Aorta (tissue), 5 donors: ENCODE results near the gene MICAL2. TPM values are rescaled to one million over a fixed set of nuclear protein-coding genes. Genes with fewer than 3 reads are reported as not detected.

Experiments used
- ATAC-seq: fragments of 200-7000 bp; cut with Tn5 transposase; one replicate; pipeline ENCODE4 v1.9.1; 2022; ENCODE audit warnings: moderate library complexity; ENCODE audit not compliant: low FRiP score
- DNase-seq, 2 donors: peaks; one replicate each; pipeline ENCODE4 v3.0.0-alpha.2; 2020
- H3K27ac ChIP-seq, 2 donors: one replicate each; pipeline ENCODE4 v1.5.1; 2013; ENCODE audit warnings: low read length in 2 of 2, mild to moderate bottlenecking in 2 of 2, moderate library complexity in 2 of 2, control low read depth in 1 of 2, inconsistent platforms in 1 of 2, low read depth in 1 of 2
- H3K27me3 ChIP-seq, 2 donors: one replicate each; pipeline ENCODE4 v1.6.1; 2013; ENCODE audit warnings: control low read depth in 1 of 2, low read length in 1 of 2, mild to moderate bottlenecking in 1 of 2, moderate library complexity in 1 of 2; ENCODE audit not compliant: insufficient read depth in 2 of 2, control insufficient read depth in 1 of 2
- H3K36me3 ChIP-seq, 2 donors: one replicate each; pipeline ENCODE4 v1.6.1; 2013; ENCODE audit warnings: control low read depth in 1 of 2, low read length in 1 of 2, mild to moderate bottlenecking in 1 of 2; ENCODE audit not compliant: insufficient read depth in 2 of 2, control insufficient read depth in 1 of 2
- H3K4me1 ChIP-seq, 2 donors: one replicate each; pipeline ENCODE4 v1.6.1; 2013; ENCODE audit warnings: low read length in 2 of 2, control low read depth in 1 of 2, mild to moderate bottlenecking in 1 of 2, moderate library complexity in 1 of 2; ENCODE audit not compliant: insufficient read depth in 2 of 2, control insufficient read depth in 1 of 2
- H3K4me3 ChIP-seq, 2 donors: one replicate each; pipeline ENCODE4 v1.5.1; 2013; ENCODE audit warnings: low read length in 2 of 2, control low read depth in 1 of 2, mild to moderate bottlenecking in 1 of 2
- H3K9me3 ChIP-seq: one replicate; pipeline ENCODE4 v1.6.1; 2013; ENCODE audit warnings: mild to moderate bottlenecking, low read length; ENCODE audit not compliant: control insufficient read depth
- WGBS, 2 donors: extraction: QIAGEN DNeasy Blood & Tissue Kit; methylation state at CpG; one replicate each; pipeline ENCODE4 v1.1.7; 2013; 5-methylcytosine and 5-hydroxymethylcytosine counted together
- intact Hi-C, 2 donors: fragments of 100-400 bp; cut with DNase I; formaldehyde crosslinking; loops; one replicate each; pipeline versions ENCODE4 v1.14.2 to v1.15.0; 2022
- polyA plus RNA-seq, 2 donors: library from polyadenylated mRNA; stranded (reverse); fragments of 200-250 nt; gene quantifications; one replicate each; pipeline ENCODE4 v1.2.3, GENCODE V29; 2013
- total RNA-seq, 2 donors: library from RNA; stranded (reverse); fragmentation: NEBNext Ultra II Directional; extraction: Animal tissue kit (Norgen Biotek cat#: 25700); gene quantifications; one replicate each; pipeline ENCODE4 v1.2.1, GENCODE V29; 2021
- donor health status: healthy with polysubstance abuse.
- donor health status: Bipolar disorder and iron deficiency.
- donor health status: DM: no; HTN: no; CAD: no.
- donor health status: DM: no; HTN: no; CAD: no.
- donor health status: DM: yes; HTN: yes; CAD: no.

The MICAL2 gene
- total and polyA plus RNA-seq, 4 donors, result 87.7 to 605 (median 280) TPM

GRCh38 chr11:12147827-12148226 lies 37.4 kb downstream of the MICAL2 start:
- 84 to 91% methylated on average over 5 of the region's 5 CpGs for WGBS, 2 donors
- intact Hi-C loops, result no loop called here
- no peak for ATAC-seq

DNA sequence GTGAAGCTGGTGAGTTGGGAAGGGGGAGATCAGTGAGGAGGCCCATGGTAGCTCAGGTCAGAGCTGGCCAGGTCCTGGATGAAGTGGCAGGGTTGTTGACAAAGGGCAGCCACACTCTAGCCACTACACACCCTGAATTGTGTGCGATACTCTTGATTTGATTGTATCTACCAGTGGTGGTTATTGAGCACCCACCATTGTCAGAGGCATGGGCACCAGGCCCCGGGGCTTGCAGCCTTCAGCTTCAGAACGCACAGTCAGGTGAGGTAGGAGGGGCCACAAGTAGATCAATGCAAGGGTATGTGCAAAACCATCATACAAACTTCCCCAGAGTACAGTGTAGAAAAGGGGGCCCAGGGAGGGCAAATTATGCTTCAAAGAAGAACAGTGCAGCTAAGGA lies 38.1 kb downstream of the MICAL2 start:
- Histone ChIP-seq H3K36me3 (peaks cover 0 to 1% of the 10 kb centered on the region in 2 donors), H3K27ac (peak overlapping the region; percentile 1 to 74), H3K4me1 (peaks cover 2 to 4% of the 10 kb centered on the region in 2 donors), H3K27me3 (no peaks in the 10 kb centered on the region), H3K9me3 (no peaks in the 10 kb centered on the region), H3K4me3 (no peak overlapping the region)
- no peak for DNase-seq
- 86 to 92% methylated on average over 3 of the region's 3 CpGs for WGBS, 2 donors
- intact Hi-C loops, result no loop called here
- no peak for ATAC-seq

More at GRCh38 chr11:12147827-12148226, 37.4 kb downstream of the MICAL2 start:
- Histone ChIP-seq H3K4me1 (peaks cover 5 to 10% of the 10 kb centered on the region in 2 donors), H3K27me3 (no peaks in the 10 kb centered on the region), H3K4me3 (no peak overlapping the region), H3K27ac (peak overlapping the region; percentile 0 to 74), H3K36me3 (peaks cover 0 to 1% of the 10 kb centered on the region in 2 donors), H3K9me3 (no peaks in the 10 kb centered on the region)
- no peak for DNase-seq

GRCh38 chr11:12148882-12149281 lies 38.5 kb downstream of the MICAL2 start:
- no peaks in the 10 kb centered on the region for H3K27me3 ChIP-seq
- DNase-seq (no peak), ATAC-seq (no peak)
- H3K4me3 ChIP-seq, result no peak overlapping the region
- no peaks in the 10 kb centered on the region for H3K9me3 ChIP-seq
- H3K27ac ChIP-seq, result peak overlapping the region; percentile 1 to 74
- peaks cover 0 to 2% of the 10 kb centered on the region in 2 donors for H3K36me3 ChIP-seq
- 60 to 66% methylated on average over 4 of the region's 4 CpGs for WGBS, 2 donors
- intact Hi-C loops, result no loop called here
- H3K4me1 ChIP-seq, result peaks cover under 1 to 1% of the 10 kb centered on the region in 2 donors

DNA sequence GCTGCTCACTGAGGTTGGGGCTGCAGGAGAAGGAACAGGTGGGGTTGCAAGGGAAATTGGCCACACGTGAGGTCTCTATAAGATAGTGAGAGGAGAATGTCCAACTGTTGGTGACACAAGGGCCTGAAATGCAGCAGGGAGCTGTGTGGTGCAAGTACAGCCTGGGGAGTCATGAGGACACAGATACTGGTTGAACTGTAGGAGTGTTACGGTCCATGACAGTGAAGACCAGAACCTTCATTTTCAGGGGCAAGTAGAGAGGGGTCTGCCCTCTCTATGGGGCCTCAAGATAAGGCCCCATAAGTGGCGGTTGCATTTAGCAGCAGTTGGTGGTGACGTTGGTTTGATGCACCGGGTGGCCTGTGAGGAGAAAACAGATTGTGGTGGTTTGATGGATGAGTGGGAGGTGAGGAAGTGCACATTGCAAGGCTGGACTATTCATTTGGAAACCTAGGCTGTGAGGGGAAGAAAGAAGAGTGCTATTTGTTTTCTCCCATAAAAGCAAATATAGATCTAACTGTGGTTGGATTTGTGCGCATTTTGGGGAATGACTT lies 39.4 kb downstream of the MICAL2 start:
- ATAC-seq (peak; percentile 5), DNase-seq (no peak)
- Histone ChIP-seq H3K27ac (peak overlapping the region in 1 of 2 donors; percentile 74), H3K36me3 (peaks cover 0 to 6% of the 10 kb centered on the region in 2 donors), H3K27me3 (no peaks in the 10 kb centered on the region), H3K4me1 (no peaks in the 10 kb centered on the region), H3K4me3 (no peak overlapping the region), H3K9me3 (no peaks in the 10 kb centered on the region)
- intact Hi-C loops, result no loop called here
- WGBS, 2 donors, result 56 to 65% methylated on average over 6 of the region's 6 CpGs

GRCh38 chr11:12150831-12151382 lies 40.5 kb downstream of the MICAL2 start:
- Histone ChIP-seq H3K9me3 (no peaks in the 10 kb centered on the region), H3K36me3 (peaks cover 0 to 6% of the 10 kb centered on the region in 2 donors), H3K4me1 (no peaks in the 10 kb centered on the region), H3K27me3 (no peaks in the 10 kb centered on the region), H3K27ac (peak overlapping the region; percentile 30 to 37), H3K4me3 (no peak overlapping the region)
- ATAC-seq, result no peak
- WGBS, 2 donors, result 64 to 65% methylated on average over 10 of the region's 10 CpGs
- intact Hi-C loops, result no loop called here
- no peak for DNase-seq

DNA sequence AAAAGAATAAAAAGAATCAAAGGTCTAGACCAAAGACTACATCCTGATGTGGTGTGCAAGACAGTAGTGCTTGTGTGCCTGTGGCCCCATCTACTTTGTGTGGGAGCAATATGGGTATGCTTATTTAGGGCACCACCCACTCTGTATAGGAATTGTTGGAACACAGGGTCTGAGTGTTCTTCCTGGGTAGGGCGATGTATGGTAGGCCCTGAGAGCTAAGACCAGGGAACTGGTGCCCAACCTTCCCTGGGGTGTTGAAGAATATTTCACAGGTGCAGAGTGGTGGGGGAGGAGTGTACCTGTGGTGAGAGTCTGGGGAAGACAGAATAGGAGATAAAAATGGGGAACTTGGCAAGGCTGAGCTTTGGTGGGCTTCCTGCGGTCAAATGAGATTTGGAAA lies 41.9 kb downstream of the MICAL2 start:
- WGBS, 2 donors, result 95 to 96% methylated on average over 2 of the region's 2 CpGs
- Histone ChIP-seq H3K4me3 (no peak overlapping the region), H3K27ac (no peak overlapping the region), H3K36me3 (peaks cover 0 to 6% of the 10 kb centered on the region in 2 donors), H3K9me3 (no peaks in the 10 kb centered on the region), H3K27me3 (no peaks in the 10 kb centered on the region), H3K4me1 (peaks cover 2 to 9% of the 10 kb centered on the region in 2 donors)
- no peak for DNase-seq
- ATAC-seq, result no peak
- intact Hi-C loops, result no loop called here

- H3K9me3 ChIP-seq, result no peaks in the 10 kb centered on the region
- ATAC-seq, result no peak
- H3K4me1 ChIP-seq, result peaks cover 2 to 18% of the 10 kb centered on the region in 2 donors
- DNase-seq, result no peak
- no peaks in the 10 kb centered on the region for H3K27me3 ChIP-seq
- H3K4me3 ChIP-seq, result no peak overlapping the region
- 88 to 91% methylated on average over 6 of the region's 6 CpGs for WGBS, 2 donors
- peak overlapping the region; percentile 73 to 90 for H3K27ac ChIP-seq
- intact Hi-C loops, result no loop called here
- peaks cover 0 to 6% of the 10 kb centered on the region in 2 donors for H3K36me3 ChIP-seq
Measured at GRCh38 chr11:12154871-12155668, 44.7 kb downstream of the MICAL2 start.

DNA sequence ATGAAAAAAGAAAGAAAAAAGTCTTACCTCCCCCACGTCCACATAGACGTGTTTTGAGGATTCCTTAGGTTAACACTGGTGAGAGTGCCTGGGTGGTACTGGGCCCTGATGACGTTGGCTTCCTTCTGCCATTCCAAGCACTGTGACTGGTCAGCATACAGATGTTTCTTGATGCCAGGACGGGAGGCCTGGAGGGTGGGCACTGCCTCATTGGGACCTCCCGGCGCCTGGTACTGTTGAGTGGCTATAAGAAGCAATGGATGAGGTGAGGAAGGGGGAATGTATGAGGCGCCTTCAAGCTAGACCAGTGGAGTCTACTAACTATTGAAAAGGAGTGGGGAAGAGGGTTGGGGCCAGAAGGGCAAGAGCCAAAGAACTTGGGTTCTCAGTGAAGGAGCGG lies 45.3 kb downstream of the MICAL2 start:
- Histone ChIP-seq H3K36me3 (peaks cover 0 to 6% of the 10 kb centered on the region in 2 donors), H3K9me3 (no peaks in the 10 kb centered on the region), H3K27ac (peak overlapping the region; percentile 70 to 98), H3K27me3 (no peaks in the 10 kb centered on the region), H3K4me1 (peaks cover 2 to 21% of the 10 kb centered on the region in 2 donors), H3K4me3 (no peak overlapping the region)
- intact Hi-C loops, result no loop called here
- WGBS, 2 donors, result 72 to 76% methylated on average over 8 of the region's 8 CpGs
- ATAC-seq (no peak), DNase-seq (no peak)
